HepG2 (cell line): ENCODE measurements around the gene NLRC4. TPM values are rescaled to one million over a fixed set of nuclear protein-coding genes. Genes with fewer than 3 reads are reported as not detected.
A peak's percentile ranks its signal among the peaks of the same experiment; 100 is the strongest.

ENCODE experiments used
- ATAC-seq: fragments of 200-7000 bp; cut with Tn5 transposase; 3 replicates; pipeline ENCODE4 v1.9.1; 2020; ENCODE audit warnings: mild to moderate bottlenecking, moderate library complexity
- BruUV-seq: library from RNA; stranded (reverse); fragments of 400-500 nt; replicated peaks from 2 replicates; lab custom pipeline; 2021; lab: Mats Ljungman, UMichigan
- CTCF ChIA-PET: fragments of 300-600 bp; formaldehyde crosslinking; extraction: SDS; loops from one replicate; lab custom pipeline; 2021; ENCODE audit warnings: low total read pairs, inconsistent platforms, low intra/inter-chr PET ratio; lab: Yijun Ruan, JAX
- POLR2A ChIA-PET: fragments of 350-600 bp; sonication (Branson Sonifier 250); formaldehyde crosslinking; loops from one replicate; lab custom pipeline; 2020; ENCODE audit warnings: antibody characterized with exemption, inconsistent platforms; lab: Yijun Ruan, JAX
- DNase-seq: peaks from one replicate; pipeline ENCODE4 v3.0.0-alpha.2; 2015; ENCODE audit warnings: low spot score
- FAIRE-seq: peaks from 3 replicates; lab custom pipeline; 2011; peaks lifted over from hg19 to GRCh38; lab: Jason Lieb, UNC
- H2AFZ ChIP-seq: one replicate; pipeline ENCODE4 v1.6.1; 2011; ENCODE audit warnings: low read length, inconsistent platforms
- H3K27ac ChIP-seq: fragments of 300-600 bp; 3 replicates; pipeline ENCODE4 v1.8.0; 2011; ENCODE audit warnings: mixed run types, mild to moderate bottlenecking, mixed read lengths, low read length, inconsistent platforms; ENCODE audit not compliant: insufficient read depth; ENCODE audit errors: extremely low read length
- H3K27me3 ChIP-seq, 2 experiments: fragments of 200-600 bp in 1 of 2; 2 replicates in 1 of 2; 3 replicates in 1 of 2; pipeline versions ENCODE4 v1.6.0 to v1.8.0; 2011; ENCODE audit warnings: low read length in 2 of 2, mild to moderate bottlenecking in 2 of 2, moderate library complexity in 2 of 2, inconsistent platforms in 1 of 2; ENCODE audit not compliant: insufficient read depth in 2 of 2, control insufficient read depth in 1 of 2
- H3K36me3 ChIP-seq, 2 experiments: fragments of 200-600 bp in 1 of 2; replicated peaks in 1 of 2; 2 replicates in 1 of 2; 3 replicates in 1 of 2; pipeline versions ENCODE4 v1.5.1 to v1.8.0; 2011; ENCODE audit warnings: low read length in 2 of 2, inconsistent platforms in 1 of 2; ENCODE audit not compliant: insufficient read depth in 2 of 2, control insufficient read depth in 1 of 2
- H3K4me1 ChIP-seq: 2 replicates; pipeline ENCODE4 v1.5.1; 2012; ENCODE audit warnings: low read length, inconsistent platforms; ENCODE audit not compliant: insufficient read depth
- H3K4me2 ChIP-seq: 2 replicates; pipeline ENCODE4 v1.6.0; 2011; ENCODE audit warnings: low read depth, low read length, inconsistent platforms
- H3K4me3 ChIP-seq, 3 experiments: fragments of 200-600 bp in 1 of 3; sonication (generic), shearing (Covaris generic) in 1 of 3; replicated peaks in 1 of 3; 2 replicates each; pipeline ENCODE4 v1.5.1; 2011 to 2016; ENCODE audit warnings: low read length in 3 of 3, inconsistent platforms in 2 of 3, low read depth in 2 of 3, mild to moderate bottlenecking in 2 of 3, control low read depth in 1 of 3, mixed read lengths in 1 of 3; ENCODE audit not compliant: insufficient read depth in 1 of 3
- H3K79me2 ChIP-seq: one replicate; pipeline ENCODE4 v1.6.1; 2011; ENCODE audit warnings: low read length, inconsistent platforms; ENCODE audit not compliant: insufficient read depth
- H3K9ac ChIP-seq: 2 replicates; pipeline ENCODE4 v1.6.0; 2011; ENCODE audit warnings: mild to moderate bottlenecking, low read depth, low read length, inconsistent platforms; ENCODE audit not compliant: insufficient read depth
- H3K9me3 ChIP-seq: 2 replicates; pipeline ENCODE4 v1.5.1; 2012; ENCODE audit warnings: mild to moderate bottlenecking, low read length
- H4K20me1 ChIP-seq: 2 replicates; pipeline ENCODE4 v1.6.0; 2011; ENCODE audit warnings: inconsistent platforms, mild to moderate bottlenecking, low read length, moderate library complexity; ENCODE audit not compliant: insufficient read depth
- FOSL2 ChIP-seq: sonication (generic); formaldehyde crosslinking; IDR thresholded peaks from 2 replicates; pipeline ENCODE4 v1.4.0; 2020; ENCODE audit warnings: missing genetic modification reagents
- KDM5A ChIP-seq: fragments of 200-600 bp; sonication (generic); IDR thresholded peaks from 2 replicates; pipeline ENCODE4 v1.7.0; 2018; ENCODE audit warnings: antibody characterized with exemption, mild to moderate bottlenecking, low read length, borderline replicate concordance
- NR3C1 ChIP-seq: sonication (generic); formaldehyde crosslinking; IDR thresholded peaks from 2 replicates; pipeline ENCODE4 v1.4.0; 2020; ENCODE audit warnings: missing genetic modification reagents
- RFXAP ChIP-seq: sonication (generic); formaldehyde crosslinking; IDR thresholded peaks from 2 replicates; pipeline ENCODE4 v1.4.0; 2020; ENCODE audit warnings: missing genetic modification reagents, borderline replicate concordance
- TOPORS ChIP-seq: sonication (generic); formaldehyde crosslinking; IDR thresholded peaks from 2 replicates; pipeline ENCODE4 v1.8.0; 2023; ENCODE audit warnings: mild to moderate bottlenecking, missing genetic modification reagents
- ZBTB3 ChIP-seq: sonication (generic); formaldehyde crosslinking; IDR thresholded peaks from 2 replicates; pipeline ENCODE4 v1.4.0; 2020; ENCODE audit warnings: low read depth, mild to moderate bottlenecking, moderate library complexity, missing genetic modification reagents, borderline replicate concordance
- ZNF446 ChIP-seq: sonication (generic); formaldehyde crosslinking; IDR thresholded peaks from 2 replicates; pipeline ENCODE4 v1.5.0; 2020; ENCODE audit warnings: mild to moderate bottlenecking, missing genetic modification reagents
- ZSCAN22 ChIP-seq: sonication (generic); formaldehyde crosslinking; IDR thresholded peaks from 2 replicates; pipeline ENCODE4 v1.4.0; 2020; ENCODE audit warnings: mild to moderate bottlenecking, missing genetic modification reagents
- WGBS: methylation state at CpG from one replicate; pipeline ENCODE4 v1.1.6; 2017; ENCODE audit warnings: low lambda C conversion rate; 5-methylcytosine and 5-hydroxymethylcytosine counted together
- in situ Hi-C: cut with HindIII; loops from 2 replicates; pipeline ENCODE4 v1.10.0; 2017; ENCODE audit warnings: low pct_unique_long_range_greater_than_20kb; ENCODE audit not compliant: extremely low pct_ligation_motif_present
- intact Hi-C: fragments of 100-400 bp; cut with micrococcal nuclease; formaldehyde crosslinking; loops from one replicate; pipeline ENCODE4 v1.10.0; 2022; ENCODE audit not compliant: unreplicated experiment
- polyA plus RNA-seq, 8 experiments: library from polyadenylated mRNA; depleted of rRNA in 3 of 8; stranded (reverse) in 7 of 8; unstranded in 1 of 8; fragments of >200 nt; fragmentation: Illumina TruSeq in 4 of 8; extraction: Trizol in 4 of 8; gene quantifications; 2 replicates each; pipeline versions ENCODE4 v1.2.1 to v1.2.3, GENCODE V29; 2011 to 2016; ENCODE audit warnings: low read depth in 4 of 8, missing spikeins in 1 of 8, mixed read lengths in 1 of 8; ENCODE audit not compliant: insufficient read depth in 1 of 8
- total RNA-seq, 5 experiments: library from RNA; depleted of rRNA; stranded (reverse); fragments of >200 nt; fragmentation: Illumina TruSeq; extraction: Trizol; gene quantifications; 2 replicates each; pipeline ENCODE4 v1.2.3, GENCODE V29; 2016; ENCODE audit warnings: low read depth in 1 of 5
- TF ChIP-seq, protein P1 (sequence below): sonication (generic); formaldehyde crosslinking; IDR thresholded peaks from 2 replicates; pipeline ENCODE4 v1.4.0; 2020; ENCODE audit warnings: missing genetic modification reagents, mild to moderate bottlenecking, borderline replicate concordance
- TF ChIP-seq, protein P2 (sequence below): sonication (generic); formaldehyde crosslinking; IDR thresholded peaks from 2 replicates; pipeline ENCODE4 v1.8.0; 2022; ENCODE audit warnings: missing genetic modification reagents, mild to moderate bottlenecking, moderate library complexity, borderline replicate concordance

Gene NLRC4
- total and polyA plus RNA-seq, 2 of the 13 experiments (the other 11 are each of a cell fraction or from before 2014, with no cell fraction given) = 0.15 to 0.29 TPM

DNA sequence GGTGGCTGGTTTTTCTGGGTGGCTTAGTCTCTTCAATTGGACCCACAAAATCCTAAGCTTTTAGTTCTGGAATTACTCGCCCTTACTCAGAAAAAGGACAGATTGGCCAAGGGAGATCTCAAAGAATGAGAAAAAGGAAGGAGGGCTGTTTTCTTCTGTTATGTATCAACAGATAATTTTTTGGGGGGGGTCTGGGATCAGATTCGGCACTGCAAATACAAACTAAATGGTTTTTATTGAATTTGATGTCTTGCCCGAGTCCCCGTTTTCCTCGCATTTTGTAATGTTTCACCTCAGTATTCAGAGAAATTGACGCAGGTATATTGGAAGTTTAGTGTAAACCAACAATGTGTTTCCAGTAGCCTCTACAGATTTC lies 13.8 kb upstream of the NLRC4 start:
- Histone ChIP-seq H3K4me2 (peak overlapping the region; percentile 93), H3K9ac (peak overlapping the region; percentile 97), H3K9me3 (no peaks in the 10 kb centered on the region), H3K27me3 (no peaks in the 10 kb centered on the region; a peak in 1 of 5 replicates), H4K20me1 (no peaks in the 10 kb centered on the region), H3K36me3 (peaks cover 1 to 27% of the 10 kb centered on the region in 2 experiments; a peak in 2 of 5 replicates), H3K4me3 (peak overlapping the region; percentile 91 to 98 (median 93))
- no peak for ATAC-seq
- ChIA-PET POLR2A (interaction anchor here (1.0 to 2.7 kb wide), 4 partner anchors 10 to 113 kb away, joined by 4 to 11 read pairs (median 10); partner anchors contain the start of gene SLC30A6), CTCF (no interaction called here)
- in situ Hi-C loops = no loop called here
- under 1% methylated on average over 6 of the region's 6 CpGs for WGBS
- BruUV-seq = no TSS peak
- TF ChIP-seq ZSCAN22 (CRISPR knock-in tag) = 0 out of 2 replicates have a peak, but pooled peaks have one; percentile 31
- TF ChIP-seq FOSL2 = no peak
- TF ChIP-seq TOPORS = 0 out of 2 replicates have a peak, but pooled peaks have one; percentile 2
- TF ChIP-seq, all 625 proteins: peak for 2
- peak overlapping the region; percentile 80 for H3K27ac ChIP-seq
- no peak for DNase-seq
- H3K4me1 ChIP-seq = peaks cover 42% of the 10 kb centered on the region
- intact Hi-C loops = loop anchor here (5.0 kb wide), 1 partner anchor 49 kb away; no protein-coding TSS in a partner anchor
- no peak for FAIRE-seq
- H2AFZ ChIP-seq = no peak overlapping the region
- peaks cover 36% of the 10 kb centered on the region for H3K79me2 ChIP-seq

DNA sequence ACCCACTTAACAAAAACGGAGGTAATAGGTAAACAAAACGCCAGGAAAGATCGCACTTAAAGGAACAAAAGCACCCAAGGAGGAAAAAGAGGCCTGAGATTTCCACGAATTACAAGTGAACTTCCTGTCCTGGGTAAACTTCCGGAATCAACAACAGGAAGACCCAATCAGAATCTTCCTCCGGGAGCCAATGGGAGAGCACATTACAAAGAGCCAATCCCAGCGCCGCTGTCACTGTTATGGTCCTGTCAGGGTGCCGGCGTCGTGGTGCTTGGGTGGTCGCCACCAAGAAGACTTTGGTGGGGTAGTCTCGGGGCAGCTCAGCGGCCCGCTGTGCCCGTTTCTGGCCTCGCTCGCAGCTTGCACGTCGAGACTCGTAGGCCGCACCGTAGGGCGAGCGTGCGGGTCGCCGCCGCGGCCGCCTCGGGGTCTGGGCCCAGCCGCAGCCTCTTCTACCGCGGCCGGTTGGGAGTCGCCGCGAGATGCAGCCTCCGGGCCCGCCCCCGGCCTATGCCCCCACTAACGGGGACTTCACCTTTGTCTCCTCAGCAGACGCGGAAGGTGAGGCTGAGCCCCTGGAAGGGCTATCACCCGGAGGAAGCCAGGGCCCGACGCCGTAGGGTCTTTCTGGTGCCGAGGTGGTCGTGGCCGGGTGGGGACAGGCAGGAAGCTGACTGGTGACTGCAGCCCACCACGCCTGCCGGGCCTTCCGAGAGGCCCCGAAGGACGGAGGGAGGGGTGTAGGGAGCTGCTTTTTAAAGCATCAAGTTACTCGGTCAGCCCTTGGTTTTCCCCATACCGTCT lies 13.2 kb upstream of the NLRC4 start, which contains the start of gene YIPF4:
TSS of gene YIPF4 (plus strand) at position 231 of the 804 bp plus-strand sequence. CDS start at position 483, 252 bp downstream.
- Histone ChIP-seq H3K27me3 (no peaks in the 10 kb centered on the region; a peak in 1 of 5 replicates), H3K9me3 (no peaks in the 10 kb centered on the region), H2AFZ (peak within 1 kb of the TSS; percentile 37), H3K4me2 (peak within 1 kb of the TSS; percentile 93), H3K4me1 (peaks cover 42% of the 10 kb centered on the region), H3K79me2 (peaks cover 30% of the 10 kb centered on the region), H4K20me1 (no peaks in the 10 kb centered on the region), H3K9ac (peak within 1 kb of the TSS; percentile 97), H3K27ac (peak within 1 kb of the TSS; percentile 80), H3K36me3 (peaks cover 1 to 21% of the 10 kb centered on the region in 2 experiments; a peak in 2 of 5 replicates), H3K4me3 (peak within 1 kb of the TSS; percentile 91 to 98 (median 93))
- ATAC-seq (peak; percentile 98), FAIRE-seq (peak; percentile 93), DNase-seq (peak; percentile 96)
- no TSS peak for BruUV-seq
- POLR2A ChIA-PET = interaction anchor here (0.9 to 2.7 kb wide), 5 partner anchors 11 to 112 kb away, joined by 4 to 11 read pairs (median 8); partner anchors contain the start of gene SLC30A6
- in situ Hi-C loops (no loop called here), intact Hi-C loops (loop anchor here (1.0 to 5.0 kb wide), 2 partner anchors 49 to 113 kb away; partner anchors contain the start of gene SLC30A6)
- CTCF ChIA-PET = no interaction called here
- WGBS = under 1% methylated on average over 50 of the region's 59 CpGs
- TF ChIP-seq KDM5A (peak; percentile 98), ZNF446 (CRISPR knock-in tag) (peak; percentile 76), ZBTB3 (CRISPR knock-in tag) (no peak), NR3C1 (CRISPR knock-in tag) (no peak), RFXAP (CRISPR knock-in tag) (peak; percentile 90)
- TF ChIP-seq, protein P1, sequence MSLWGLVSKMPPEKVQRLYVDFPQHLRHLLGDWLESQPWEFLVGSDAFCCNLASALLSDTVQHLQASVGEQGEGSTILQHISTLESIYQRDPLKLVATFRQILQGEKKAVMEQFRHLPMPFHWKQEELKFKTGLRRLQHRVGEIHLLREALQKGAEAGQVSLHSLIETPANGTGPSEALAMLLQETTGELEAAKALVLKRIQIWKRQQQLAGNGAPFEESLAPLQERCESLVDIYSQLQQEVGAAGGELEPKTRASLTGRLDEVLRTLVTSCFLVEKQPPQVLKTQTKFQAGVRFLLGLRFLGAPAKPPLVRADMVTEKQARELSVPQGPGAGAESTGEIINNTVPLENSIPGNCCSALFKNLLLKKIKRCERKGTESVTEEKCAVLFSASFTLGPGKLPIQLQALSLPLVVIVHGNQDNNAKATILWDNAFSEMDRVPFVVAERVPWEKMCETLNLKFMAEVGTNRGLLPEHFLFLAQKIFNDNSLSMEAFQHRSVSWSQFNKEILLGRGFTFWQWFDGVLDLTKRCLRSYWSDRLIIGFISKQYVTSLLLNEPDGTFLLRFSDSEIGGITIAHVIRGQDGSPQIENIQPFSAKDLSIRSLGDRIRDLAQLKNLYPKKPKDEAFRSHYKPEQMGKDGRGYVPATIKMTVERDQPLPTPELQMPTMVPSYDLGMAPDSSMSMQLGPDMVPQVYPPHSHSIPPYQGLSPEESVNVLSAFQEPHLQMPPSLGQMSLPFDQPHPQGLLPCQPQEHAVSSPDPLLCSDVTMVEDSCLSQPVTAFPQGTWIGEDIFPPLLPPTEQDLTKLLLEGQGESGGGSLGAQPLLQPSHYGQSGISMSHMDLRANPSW = no peak; the same call in 1 of the 2 replicates
- TF ChIP-seq, protein P2, sequence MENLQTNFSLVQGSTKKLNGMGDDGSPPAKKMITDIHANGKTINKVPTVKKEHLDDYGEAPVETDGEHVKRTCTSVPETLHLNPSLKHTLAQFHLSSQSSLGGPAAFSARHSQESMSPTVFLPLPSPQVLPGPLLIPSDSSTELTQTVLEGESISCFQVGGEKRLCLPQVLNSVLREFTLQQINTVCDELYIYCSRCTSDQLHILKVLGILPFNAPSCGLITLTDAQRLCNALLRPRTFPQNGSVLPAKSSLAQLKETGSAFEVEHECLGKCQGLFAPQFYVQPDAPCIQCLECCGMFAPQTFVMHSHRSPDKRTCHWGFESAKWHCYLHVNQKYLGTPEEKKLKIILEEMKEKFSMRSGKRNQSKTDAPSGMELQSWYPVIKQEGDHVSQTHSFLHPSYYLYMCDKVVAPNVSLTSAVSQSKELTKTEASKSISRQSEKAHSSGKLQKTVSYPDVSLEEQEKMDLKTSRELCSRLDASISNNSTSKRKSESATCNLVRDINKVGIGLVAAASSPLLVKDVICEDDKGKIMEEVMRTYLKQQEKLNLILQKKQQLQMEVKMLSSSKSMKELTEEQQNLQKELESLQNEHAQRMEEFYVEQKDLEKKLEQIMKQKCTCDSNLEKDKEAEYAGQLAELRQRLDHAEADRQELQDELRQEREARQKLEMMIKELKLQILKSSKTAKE (CRISPR knock-in tag) = no peak
